ENCODE measurements around the gene BEST4.

DNA sequence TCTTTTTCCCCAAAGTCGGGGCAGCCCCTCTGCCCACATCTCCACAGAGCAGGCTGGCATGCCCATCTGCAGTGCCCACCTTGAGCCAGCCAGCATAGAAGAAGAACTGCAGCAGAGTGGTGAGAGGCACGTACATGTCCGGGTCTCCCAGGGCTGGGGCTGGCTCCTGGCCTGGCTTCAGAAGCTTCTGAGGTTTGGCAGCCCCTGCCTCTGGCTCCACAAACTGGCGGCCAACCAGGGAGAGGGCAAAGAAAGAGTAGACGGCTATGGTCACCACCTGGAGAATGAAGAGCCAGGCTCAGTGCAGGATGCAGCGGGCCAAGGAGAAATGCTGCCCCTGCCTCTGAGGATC lies 3.0 kb downstream of the BEST4 start:
- TF ChIP-seq, protein P1, sequence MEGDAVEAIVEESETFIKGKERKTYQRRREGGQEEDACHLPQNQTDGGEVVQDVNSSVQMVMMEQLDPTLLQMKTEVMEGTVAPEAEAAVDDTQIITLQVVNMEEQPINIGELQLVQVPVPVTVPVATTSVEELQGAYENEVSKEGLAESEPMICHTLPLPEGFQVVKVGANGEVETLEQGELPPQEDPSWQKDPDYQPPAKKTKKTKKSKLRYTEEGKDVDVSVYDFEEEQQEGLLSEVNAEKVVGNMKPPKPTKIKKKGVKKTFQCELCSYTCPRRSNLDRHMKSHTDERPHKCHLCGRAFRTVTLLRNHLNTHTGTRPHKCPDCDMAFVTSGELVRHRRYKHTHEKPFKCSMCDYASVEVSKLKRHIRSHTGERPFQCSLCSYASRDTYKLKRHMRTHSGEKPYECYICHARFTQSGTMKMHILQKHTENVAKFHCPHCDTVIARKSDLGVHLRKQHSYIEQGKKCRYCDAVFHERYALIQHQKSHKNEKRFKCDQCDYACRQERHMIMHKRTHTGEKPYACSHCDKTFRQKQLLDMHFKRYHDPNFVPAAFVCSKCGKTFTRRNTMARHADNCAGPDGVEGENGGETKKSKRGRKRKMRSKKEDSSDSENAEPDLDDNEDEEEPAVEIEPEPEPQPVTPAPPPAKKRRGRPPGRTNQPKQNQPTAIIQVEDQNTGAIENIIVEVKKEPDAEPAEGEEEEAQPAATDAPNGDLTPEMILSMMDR (IDR thresholded peaks at IDR 0.05): no peak
- TF ChIP-seq POLR2A (IDR thresholded peaks at IDR 0.05) (no peak), EP300 (IDR thresholded peaks at IDR 0.05) (no peak)
